ENCODE data around the gene NPC2.

NPC2 gene

GRCh38 chr14:74469548-74470518 lies 23.3 kb downstream of the NPC2 start:
- TF ChIP-seq, protein P1, sequence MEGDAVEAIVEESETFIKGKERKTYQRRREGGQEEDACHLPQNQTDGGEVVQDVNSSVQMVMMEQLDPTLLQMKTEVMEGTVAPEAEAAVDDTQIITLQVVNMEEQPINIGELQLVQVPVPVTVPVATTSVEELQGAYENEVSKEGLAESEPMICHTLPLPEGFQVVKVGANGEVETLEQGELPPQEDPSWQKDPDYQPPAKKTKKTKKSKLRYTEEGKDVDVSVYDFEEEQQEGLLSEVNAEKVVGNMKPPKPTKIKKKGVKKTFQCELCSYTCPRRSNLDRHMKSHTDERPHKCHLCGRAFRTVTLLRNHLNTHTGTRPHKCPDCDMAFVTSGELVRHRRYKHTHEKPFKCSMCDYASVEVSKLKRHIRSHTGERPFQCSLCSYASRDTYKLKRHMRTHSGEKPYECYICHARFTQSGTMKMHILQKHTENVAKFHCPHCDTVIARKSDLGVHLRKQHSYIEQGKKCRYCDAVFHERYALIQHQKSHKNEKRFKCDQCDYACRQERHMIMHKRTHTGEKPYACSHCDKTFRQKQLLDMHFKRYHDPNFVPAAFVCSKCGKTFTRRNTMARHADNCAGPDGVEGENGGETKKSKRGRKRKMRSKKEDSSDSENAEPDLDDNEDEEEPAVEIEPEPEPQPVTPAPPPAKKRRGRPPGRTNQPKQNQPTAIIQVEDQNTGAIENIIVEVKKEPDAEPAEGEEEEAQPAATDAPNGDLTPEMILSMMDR (IDR thresholded peaks at IDR 0.05), result no peak
- no peak overlapping the region for H3K4me3 Mint-ChIP-seq
- peaks cover 13% of the 10 kb centered on the region for H3K27me3 Mint-ChIP-seq (ENCODE audit: low read depth, poor library complexity)
- no peak for DNase-seq
- no peak overlapping the region for H3K27ac Mint-ChIP-seq
- H3K4me1 Mint-ChIP-seq, result peaks cover 5% of the 10 kb centered on the region
- H3K36me3 Mint-ChIP-seq (ENCODE audit: low read depth), result peaks cover 16% of the 10 kb centered on the region
- no peaks in the 10 kb centered on the region for H3K9me3 Mint-ChIP-seq

- DNase-seq, result no peak
- H3K27me3 Mint-ChIP-seq (ENCODE audit: low read depth, poor library complexity), result peaks cover 20% of the 10 kb centered on the region
- TF ChIP-seq, protein P1 (IDR thresholded peaks at IDR 0.05), result no peak
- H3K9me3 Mint-ChIP-seq, result no peaks in the 10 kb centered on the region
- H3K4me1 Mint-ChIP-seq, result no peaks in the 10 kb centered on the region
- peaks cover 9% of the 10 kb centered on the region for H3K36me3 Mint-ChIP-seq (ENCODE audit: low read depth)
- no peak overlapping the region for H3K4me3 Mint-ChIP-seq
- H3K27ac Mint-ChIP-seq, result no peak overlapping the region
Observed at GRCh38 chr14:74468513-74468912, 24.6 kb downstream of the NPC2 start.

- Mint-ChIP-seq H3K4me3 (no peak overlapping the region), H3K9me3 (no peaks in the 10 kb centered on the region), H3K27me3 (ENCODE audit: low read depth, poor library complexity) (peaks cover 25% of the 10 kb centered on the region), H3K36me3 (ENCODE audit: low read depth) (no peaks in the 10 kb centered on the region), H3K4me1 (peaks cover 3% of the 10 kb centered on the region), H3K27ac (no peak overlapping the region)
- DNase-seq, result no peak
- TF ChIP-seq, protein P1 (IDR thresholded peaks at IDR 0.05), result no peak
Observed at GRCh38 chr14:74465335-74465734, 27.8 kb downstream of the NPC2 start.

DNA sequence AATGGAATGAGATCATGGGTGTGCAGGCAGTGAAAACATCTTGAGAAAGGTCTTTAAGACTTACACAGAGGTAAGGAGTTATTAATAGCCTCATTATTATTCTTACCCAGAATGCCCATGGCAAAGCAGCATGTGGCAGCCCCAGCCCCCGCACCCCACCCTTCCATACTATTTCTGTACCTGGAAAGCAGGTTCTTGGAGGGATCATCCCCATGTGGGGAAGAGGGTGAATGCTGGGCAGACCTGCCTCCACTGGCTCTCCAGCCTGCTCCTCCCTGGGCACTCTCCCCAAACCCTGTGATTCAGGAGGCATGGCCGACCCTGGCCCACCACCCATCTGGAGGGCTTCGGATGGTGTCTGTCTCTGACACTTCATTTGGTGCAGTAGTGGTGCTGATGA lies 28.3 kb downstream of the NPC2 start:
- no peak overlapping the region for H3K4me3 Mint-ChIP-seq
- TF ChIP-seq, protein P1 (IDR thresholded peaks at IDR 0.05), result no peak
- DNase-seq, result no peak
- H3K9me3 Mint-ChIP-seq, result no peaks in the 10 kb centered on the region
- peaks cover 9% of the 10 kb centered on the region for H3K4me1 Mint-ChIP-seq
- peaks cover 29% of the 10 kb centered on the region for H3K27me3 Mint-ChIP-seq (ENCODE audit: low read depth, poor library complexity)
- no peak overlapping the region for H3K27ac Mint-ChIP-seq
- H3K36me3 Mint-ChIP-seq (ENCODE audit: low read depth), result no peaks in the 10 kb centered on the region

- Mint-ChIP-seq H3K4me3 (no peak overlapping the region), H3K4me1 (peaks cover 12% of the 10 kb centered on the region), H3K9me3 (no peaks in the 10 kb centered on the region), H3K27me3 (ENCODE audit: low read depth, poor library complexity) (peaks cover 31% of the 10 kb centered on the region), H3K36me3 (ENCODE audit: low read depth) (no peaks in the 10 kb centered on the region), H3K27ac (no peak overlapping the region)
- no peak for DNase-seq
- TF ChIP-seq, protein P1 (IDR thresholded peaks at IDR 0.05), result no peak
Observed at GRCh38 chr14:74463697-74464096, 29.4 kb downstream of the NPC2 start.

- H3K27me3 Mint-ChIP-seq (ENCODE audit: low read depth, poor library complexity), result peaks cover 31% of the 10 kb centered on the region
- DNase-seq, result no peak
- H3K4me1 Mint-ChIP-seq, result peaks cover 12% of the 10 kb centered on the region
- H3K36me3 Mint-ChIP-seq (ENCODE audit: low read depth), result no peaks in the 10 kb centered on the region
- no peaks in the 10 kb centered on the region for H3K9me3 Mint-ChIP-seq
- no peak overlapping the region for H3K4me3 Mint-ChIP-seq
- TF ChIP-seq, protein P1 (IDR thresholded peaks at IDR 0.05), result no peak
- no peak overlapping the region for H3K27ac Mint-ChIP-seq
Observed at GRCh38 chr14:74462993-74463392, 30.1 kb downstream of the NPC2 start.

All from nephron progenitor cell (in vitro differentiated cells).